HCT116 (cell line): ENCODE results near the gene TMEM9. TPM values are rescaled to one million over a fixed set of nuclear protein-coding genes. Genes with fewer than 3 reads are reported as not detected.

ENCODE experiments used
- ATAC-seq: fragments of 200-7000 bp; cut with Tn5 transposase; 2 replicates; pipeline ENCODE4 v1.9.1; 2020; ENCODE audit warnings: mild to moderate bottlenecking, moderate library complexity
- BruUV-seq: library from RNA; stranded (reverse); fragments of 400-500 nt; replicated peaks from 2 replicates; lab custom pipeline; 2021; lab: Mats Ljungman, UMichigan
- CTCF ChIA-PET: fragments of 300-600 bp; sonication (Branson Sonifier 250); formaldehyde crosslinking; loops from one replicate; lab custom pipeline; 2021; ENCODE audit warnings: antibody characterized with exemption; lab: Charles Lee
- POLR2A ChIA-PET: fragments of 300-600, 350-600 bp; sonication (Branson Sonifier 250); formaldehyde crosslinking; loops from one replicate; lab custom pipeline; 2021; ENCODE audit warnings: antibody characterized with exemption; lab: Charles Lee
- RAD21 ChIA-PET, 2 experiments: fragments of 300-600 bp; sonication (Branson Sonifier 250); formaldehyde crosslinking; loops; one replicate each; lab custom pipeline; 2023; ENCODE audit warnings: low total read pairs in 2 of 2; ENCODE audit not compliant: uncharacterized antibody in 2 of 2, unreplicated experiment in 2 of 2, low non-redundant PET in 1 of 2; lab: Charles Lee
- DNase-seq: peaks from one replicate; pipeline ENCODE4 v3.0.0-alpha.2; 2010; ENCODE audit warnings: low read depth, low spot score
- H2AFZ ChIP-seq: fragments of 200-600 bp; shearing (Covaris generic), sonication (generic); 2 replicates; pipeline ENCODE4 v1.6.1; 2017; ENCODE audit warnings: low read depth, mixed run types, mixed read lengths, antibody characterized with exemption, low read length; ENCODE audit not compliant: poor library complexity, severe bottlenecking
- H3K27ac ChIP-seq: 2 replicates; pipeline ENCODE4 v1.5.1; 2012; ENCODE audit warnings: low read depth, low read length
- H3K27me3 ChIP-seq: fragments of 200-600 bp; sonication (generic); 2 replicates; pipeline ENCODE4 v1.6.1; 2016; ENCODE audit warnings: mixed run types, low read length, mixed read lengths; ENCODE audit not compliant: insufficient read depth
- H3K36me3 ChIP-seq, 2 experiments: fragments of 200-500 bp in 1 of 2; fragments of 200-600 bp in 1 of 2; sonication (Bioruptor generic) in 1 of 2; sonication (generic) in 1 of 2; 2 replicates each; pipeline versions ENCODE4 v1.5.1 to v1.6.1; 2014 to 2016; ENCODE audit warnings: low read length in 2 of 2, inconsistent platforms in 1 of 2, mixed read lengths in 1 of 2, mixed run types in 1 of 2; ENCODE audit not compliant: insufficient read depth in 2 of 2, control insufficient read depth in 1 of 2
- H3K4me1 ChIP-seq, 2 experiments: fragments of 200-600 bp in 1 of 2; sonication (generic) in 1 of 2; 2 replicates each; pipeline versions ENCODE4 v1.5.1 to v1.6.1; 2012 to 2017; ENCODE audit warnings: low read length in 2 of 2, inconsistent platforms in 1 of 2, mild to moderate bottlenecking in 1 of 2, mixed read lengths in 1 of 2, mixed run types in 1 of 2, moderate library complexity in 1 of 2; ENCODE audit not compliant: insufficient read depth in 2 of 2, control insufficient read depth in 1 of 2
- H3K4me2 ChIP-seq: fragments of 200-600 bp; sonication (generic); 2 replicates; pipeline ENCODE4 v1.6.1; 2017; ENCODE audit warnings: mixed run types, low read length, mixed read lengths
- H3K4me3 ChIP-seq, 2 experiments: fragments of 200-600 bp in 1 of 2; sonication (generic) in 1 of 2; replicated peaks in 1 of 2; 2 replicates each; pipeline ENCODE4 v1.5.1; 2011 to 2016; ENCODE audit warnings: low read length in 2 of 2, control low read depth in 1 of 2, low read depth in 1 of 2, mild to moderate bottlenecking in 1 of 2, mixed read lengths in 1 of 2, mixed run types in 1 of 2
- H3K79me2 ChIP-seq: fragments of 200-600 bp; sonication (generic); 2 replicates; pipeline ENCODE4 v1.6.1; 2017; ENCODE audit warnings: mild to moderate bottlenecking, mixed run types, low read length, moderate library complexity, mixed read lengths; ENCODE audit not compliant: insufficient read depth
- H3K9ac ChIP-seq: fragments of 200-600 bp; sonication (generic); 2 replicates; pipeline ENCODE4 v1.6.1; 2016; ENCODE audit warnings: low read length, mixed read lengths
- H3K9me2 ChIP-seq: fragments of 200-600 bp; sonication (generic), shearing (Covaris generic); 2 replicates; pipeline ENCODE4 v1.6.1; 2017; ENCODE audit warnings: mixed run types, mild to moderate bottlenecking, moderate library complexity; ENCODE audit not compliant: insufficient read depth
- H3K9me3 ChIP-seq, 2 experiments: fragments of 200-500 bp in 1 of 2; fragments of 200-600 bp in 1 of 2; sonication (Bioruptor generic) in 1 of 2; sonication (generic) in 1 of 2; 2 replicates each; pipeline ENCODE4 v1.6.1; 2014 to 2017; ENCODE audit warnings: low read length in 2 of 2, mixed read lengths in 2 of 2, inconsistent platforms in 1 of 2, low read depth in 1 of 2, mild to moderate bottlenecking in 1 of 2, mixed run types in 1 of 2, moderate library complexity in 1 of 2; ENCODE audit not compliant: control insufficient read depth in 1 of 2, insufficient read depth in 1 of 2
- H4K20me1 ChIP-seq: fragments of 200-600 bp; sonication (generic), shearing (Covaris generic); 2 replicates; pipeline ENCODE4 v1.6.1; 2017; ENCODE audit warnings: mixed run types, mild to moderate bottlenecking, moderate library complexity; ENCODE audit not compliant: insufficient read depth
- CEBPB ChIP-seq: IDR thresholded peaks from 2 replicates; pipeline ENCODE4 v1.6.1; 2012; ENCODE audit warnings: low read depth
- CTCF ChIP-seq, 3 experiments: fragments of 200-600 bp in 1 of 3; sonication (generic) in 1 of 3; IDR thresholded peaks in 2 of 3; conservative IDR thresholded peaks in 1 of 3; 2 replicates each; pipeline ENCODE4 v1.5.1; 2012 to 2017; ENCODE audit warnings: low read depth in 2 of 3, low read length in 2 of 3, antibody characterized with exemption in 1 of 3, borderline replicate concordance in 1 of 3, control low read depth in 1 of 3, mild to moderate bottlenecking in 1 of 3, mixed read lengths in 1 of 3, mixed run types in 1 of 3, moderate library complexity in 1 of 3; ENCODE audit not compliant: insufficient read depth in 1 of 3
- EZH2phosphoT487 ChIP-seq: fragments of 200-600 bp; IDR thresholded peaks from 2 replicates; pipeline ENCODE4 v1.6.1; 2018; ENCODE audit warnings: antibody characterized with exemption, borderline replicate concordance
- FOSL1 ChIP-seq: IDR thresholded peaks from 2 replicates; pipeline ENCODE4 v1.6.1; 2012; ENCODE audit warnings: low read depth
- POLR2A ChIP-seq: IDR thresholded peaks from 2 replicates; pipeline ENCODE4 v1.7.0; 2011; ENCODE audit warnings: borderline replicate concordance; ENCODE audit not compliant: insufficient read depth, insufficient read length; ENCODE audit errors: extremely low read depth
- RAD21 ChIP-seq: IDR thresholded peaks from 2 replicates; pipeline ENCODE4 v1.6.1; 2012; ENCODE audit warnings: low read depth, mild to moderate bottlenecking
- SIN3A ChIP-seq: IDR thresholded peaks from 2 replicates; pipeline ENCODE4 v1.6.1; 2012; ENCODE audit warnings: low read depth
- SP1 ChIP-seq: IDR thresholded peaks from 2 replicates; pipeline ENCODE4 v1.6.1; 2012; ENCODE audit warnings: low read depth
- SRF ChIP-seq: IDR thresholded peaks from 2 replicates; pipeline ENCODE4 v1.6.1; 2012; ENCODE audit warnings: low read depth
- TCF7L2 ChIP-seq: IDR thresholded peaks from 2 replicates; pipeline ENCODE4 v1.7.0; 2011; ENCODE audit warnings: borderline replicate concordance, inconsistent platforms; ENCODE audit not compliant: insufficient read depth, insufficient read length; ENCODE audit errors: extremely low read depth
- ZFX ChIP-seq: fragments of 450-650 bp; IDR thresholded peaks from 2 replicates; pipeline ENCODE4 v1.6.1; 2017
- ZNF274 ChIP-seq: fragments of 200-500 bp; sonication (Bioruptor generic); IDR thresholded peaks from 2 replicates; pipeline ENCODE4 v1.6.1; 2014; ENCODE audit warnings: mild to moderate bottlenecking, low read depth, low read length, inconsistent platforms
- intact Hi-C: fragments of 100-400 bp; cut with micrococcal nuclease; formaldehyde crosslinking; loops from 2 replicates; pipeline ENCODE4 v1.10.0; 2022
- total RNA-seq: library from RNA; stranded (reverse); gene quantifications from one replicate; pipeline ENCODE4 v1.2.1, GENCODE V29; 2021; ENCODE audit not compliant: unreplicated experiment
- TF ChIP-seq, protein P1 (sequence below): IDR thresholded peaks from 2 replicates; pipeline ENCODE4 v1.6.1; 2012
- TF ChIP-seq, protein P2 (sequence below): IDR thresholded peaks from 2 replicates; pipeline ENCODE4 v1.6.1; 2012

Gene TMEM9
- total RNA-seq, 1 experiment from 2014 or later = 66.3 TPM

DNA sequence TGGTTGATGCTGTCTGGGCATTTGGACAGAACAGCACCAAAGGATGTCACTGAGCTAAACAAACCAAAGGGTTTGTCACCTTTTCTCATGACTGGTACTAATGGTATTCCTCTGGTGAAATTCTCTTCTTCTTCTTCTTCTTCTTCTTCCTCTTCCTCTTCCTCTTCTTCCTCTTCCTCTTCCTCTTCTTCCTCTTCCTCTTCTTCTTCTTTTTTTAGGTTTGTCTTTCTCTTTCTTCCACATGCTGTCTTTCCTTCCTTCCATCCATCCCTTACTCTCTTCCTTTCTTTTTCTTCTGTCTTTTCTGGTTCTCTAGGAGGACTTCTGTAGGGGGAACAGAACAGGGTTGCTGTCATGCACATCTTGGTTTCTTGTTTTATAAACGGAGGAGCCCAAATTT is 27.0 kb upstream of the TMEM9 start:
- Histone ChIP-seq H3K9me3 (no peaks in the 10 kb centered on the region), H3K4me3 (no peak overlapping the region), H4K20me1 (no peaks in the 10 kb centered on the region), H3K9ac (no peak overlapping the region), H3K27ac (no peak overlapping the region), H2AFZ (no peak overlapping the region), H3K4me1 (peaks cover 4 to 10% of the 10 kb centered on the region in 2 experiments; a peak in 3 of 4 replicates)
- intact Hi-C loops = no loop called here
- no TSS peak for BruUV-seq
- CTCF ChIA-PET = no interaction called here
- TF ChIP-seq CTCF (IDR thresholded peaks at IDR 0.05 in 2 of 3, conservative IDR thresholded peaks at IDR 0.05 in 1 of 3; ENCODE audit: borderline replicate concordance in 1 of 3, insufficient read depth in 1 of 3, low read depth in 2 of 3, low read length in 2 of 3) = no peak
- TF ChIP-seq, protein P1, sequence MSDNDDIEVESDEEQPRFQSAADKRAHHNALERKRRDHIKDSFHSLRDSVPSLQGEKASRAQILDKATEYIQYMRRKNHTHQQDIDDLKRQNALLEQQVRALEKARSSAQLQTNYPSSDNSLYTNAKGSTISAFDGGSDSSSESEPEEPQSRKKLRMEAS = no peak
- no peak for TF ChIP-seq SIN3A
- TF ChIP-seq, protein P2, sequence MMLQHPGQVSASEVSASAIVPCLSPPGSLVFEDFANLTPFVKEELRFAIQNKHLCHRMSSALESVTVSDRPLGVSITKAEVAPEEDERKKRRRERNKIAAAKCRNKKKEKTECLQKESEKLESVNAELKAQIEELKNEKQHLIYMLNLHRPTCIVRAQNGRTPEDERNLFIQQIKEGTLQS = no peak
- no peak for TF ChIP-seq FOSL1
- no peak for TF ChIP-seq SP1
- no peak for TF ChIP-seq ZNF274
- no peak for TF ChIP-seq ZFX
- TF ChIP-seq, all 23 proteins: peak for 0
- POLR2A ChIA-PET = no interaction called here
- DNase-seq = no peak
- no peaks in the 10 kb centered on the region for H3K36me3 ChIP-seq
- no peaks in the 10 kb centered on the region for H3K9me2 ChIP-seq
- H3K4me2 ChIP-seq = no peak overlapping the region
- H3K27me3 ChIP-seq = peaks cover 10% of the 10 kb centered on the region; the same call in 1 of the 2 replicates
- ATAC-seq = no peak
- RAD21 ChIA-PET = no interaction called here
- H3K79me2 ChIP-seq = no peaks in the 10 kb centered on the region

DNA sequence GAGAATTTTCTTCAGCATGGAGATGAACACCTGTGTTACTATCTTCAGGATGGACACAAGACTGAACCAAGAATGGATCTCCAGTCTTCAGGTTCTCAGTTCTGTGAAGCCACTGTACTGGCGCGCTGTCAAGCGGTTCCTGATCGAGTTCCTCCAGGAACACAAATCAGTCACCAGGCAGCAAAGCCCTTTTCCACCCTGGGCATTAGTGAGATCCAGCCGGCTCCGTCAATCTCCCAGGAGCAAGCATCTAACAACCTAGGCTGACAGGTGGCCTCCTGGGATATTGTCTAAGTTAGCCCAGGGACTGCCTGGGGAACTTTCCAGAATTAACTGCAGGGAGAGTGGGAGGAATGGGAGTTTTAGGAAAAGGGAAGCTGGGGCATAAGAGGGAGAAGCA is 26.6 kb upstream of the TMEM9 start:
- no peak overlapping the region for H3K27ac ChIP-seq
- no peaks in the 10 kb centered on the region for H3K9me2 ChIP-seq
- ChIA-PET CTCF (no interaction called here), RAD21 (no interaction called here), POLR2A (no interaction called here)
- no peak overlapping the region for H3K4me3 ChIP-seq
- H3K9me3 ChIP-seq = no peaks in the 10 kb centered on the region
- TF ChIP-seq RAD21 (no peak), POLR2A (no peak), SRF (no peak), CEBPB (no peak), ZNF274 (no peak), FOSL1 (no peak), EZH2phosphoT487 (no peak), TCF7L2 (no peak)
- TF ChIP-seq, protein P1 = no peak
- TF ChIP-seq, protein P2 = no peak
- no peak for ATAC-seq
- no peaks in the 10 kb centered on the region for H4K20me1 ChIP-seq
- H3K36me3 ChIP-seq = no peaks in the 10 kb centered on the region
- H3K4me2 ChIP-seq = no peak overlapping the region
- intact Hi-C loops = no loop called here
- H2AFZ ChIP-seq = no peak overlapping the region
- BruUV-seq = no TSS peak
- no peak for DNase-seq
- H3K9ac ChIP-seq = no peak overlapping the region
- H3K79me2 ChIP-seq = no peaks in the 10 kb centered on the region
- peaks cover 4 to 10% of the 10 kb centered on the region in 2 experiments; a peak in 3 of 4 replicates for H3K4me1 ChIP-seq
- peaks cover 10% of the 10 kb centered on the region; the same call in 1 of the 2 replicates for H3K27me3 ChIP-seq
